Gastrocnemius medialis (tissue), 4 donors: ENCODE results near the gene CLASP1.

Experiments
- CTCF ChIP-seq, 5 experiments: fragments of 450-650 bp in 3 of 5; fragments of 200-600 bp in 2 of 5; sonication (generic) in 2 of 5; IDR thresholded peaks in 4 of 5; conservative IDR thresholded peaks in 1 of 5; 1 replicate in 4 of 5; 2 replicates in 1 of 5; pipeline ENCODE4 v1.5.1; 2016 to 2019; ENCODE audit warnings: antibody characterized with exemption in 5 of 5, mild to moderate bottlenecking in 3 of 5, moderate library complexity in 3 of 5
- POLR2A ChIP-seq, 2 donors: fragments of 450-650 bp; IDR thresholded peaks; one replicate each; pipeline ENCODE4 v1.6.1; 2017; ENCODE audit warnings: antibody characterized with exemption in 2 of 2, mild to moderate bottlenecking in 2 of 2, moderate library complexity in 2 of 2

DNA sequence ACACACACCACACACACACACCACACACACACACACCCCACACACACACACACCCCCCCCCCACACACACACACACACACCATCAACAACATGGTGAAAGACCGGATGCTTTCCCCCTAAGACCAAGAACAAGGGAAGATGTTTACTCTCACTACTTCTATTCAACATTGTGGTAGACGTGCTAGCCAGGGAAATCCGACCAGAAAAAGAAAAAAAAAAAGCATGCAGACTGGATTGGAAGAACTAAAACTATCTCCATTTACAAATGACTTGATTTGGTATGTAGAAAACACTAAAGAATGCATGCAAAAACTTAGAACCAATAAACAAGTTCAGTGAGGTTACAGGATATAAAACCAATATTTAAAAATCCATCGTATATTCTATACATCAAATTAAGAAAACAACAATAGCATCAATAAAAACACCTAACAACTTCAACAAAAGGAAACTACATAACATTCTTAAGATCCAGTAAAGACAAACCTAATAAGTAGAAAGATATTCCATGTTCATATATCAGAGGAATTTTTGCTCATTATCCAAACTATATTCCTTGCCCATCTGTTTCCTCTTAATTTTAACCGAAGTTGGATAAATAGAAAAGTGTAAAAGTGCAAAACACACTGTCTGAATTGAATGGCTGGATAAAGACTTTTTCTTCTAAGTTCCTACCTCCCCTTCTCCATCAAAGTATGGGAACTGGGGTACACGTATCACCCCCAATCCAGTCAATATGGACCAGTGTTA is 170.1 kb downstream of the CLASP1 start:
- TF ChIP-seq POLR2A (IDR thresholded peaks at IDR 0.05) (no peak), CTCF (IDR thresholded peaks at IDR 0.05 in 4 of 5, conservative IDR thresholded peaks at IDR 0.05 in 1 of 5) (no peak)
